Calu3 (cell line): ENCODE data around the gene OR13A1. TPM values are rescaled to one million over a fixed set of nuclear protein-coding genes. Genes with fewer than 3 reads are reported as not detected.

ENCODE experiments used
- BruUV-seq: library from RNA; stranded (reverse); fragments of 400-500 nt; replicated peaks from 2 replicates; lab custom pipeline; 2021; lab: Mats Ljungman, UMichigan
- CTCF ChIA-PET: fragments of 300-600 bp; sonication (Branson Sonifier 250); formaldehyde crosslinking; loops from one replicate; lab custom pipeline; 2022; ENCODE audit warnings: antibody characterized with exemption; lab: Charles Lee
- DNase-seq: peaks from one replicate; pipeline ENCODE4 v3.0.0; 2022
- H3K27ac Mint-ChIP-seq: one replicate; pipeline ENCODE4 v1.8.0; 2022; ENCODE audit warnings: mixed read lengths; ENCODE audit not compliant: unreplicated experiment
- H3K27me3 Mint-ChIP-seq: one replicate; pipeline ENCODE4 v1.8.0; 2022; ENCODE audit warnings: mixed read lengths; ENCODE audit not compliant: unreplicated experiment
- H3K36me3 Mint-ChIP-seq: one replicate; pipeline ENCODE4 v1.8.0; 2022; ENCODE audit warnings: mild to moderate bottlenecking, moderate library complexity, mixed read lengths; ENCODE audit not compliant: insufficient read depth, unreplicated experiment
- H3K4me1 Mint-ChIP-seq: one replicate; pipeline ENCODE4 v1.8.0; 2022; ENCODE audit warnings: mild to moderate bottlenecking, low read depth, mixed read lengths; ENCODE audit not compliant: unreplicated experiment
- H3K4me3 Mint-ChIP-seq: one replicate; pipeline ENCODE4 v1.8.0; 2022; ENCODE audit warnings: mild to moderate bottlenecking, low read depth, moderate library complexity, mixed read lengths; ENCODE audit not compliant: unreplicated experiment
- H3K9me3 Mint-ChIP-seq: one replicate; pipeline ENCODE4 v1.8.0; 2022; ENCODE audit warnings: low read depth, mixed read lengths; ENCODE audit not compliant: unreplicated experiment
- CTCF ChIP-seq: fragments of 200-600 bp; IDR thresholded peaks from one replicate; pipeline ENCODE4 v1.8.0; 2022; ENCODE audit warnings: antibody characterized with exemption; ENCODE audit not compliant: unreplicated experiment
- intact Hi-C: fragments of 100-400 bp; cut with micrococcal nuclease; formaldehyde crosslinking; loops from one replicate; pipeline ENCODE4 v1.10.0; 2022; ENCODE audit not compliant: unreplicated experiment
- total RNA-seq: library from RNA; stranded (reverse); gene quantifications from 2 replicates; pipeline ENCODE4 v1.2.3, GENCODE V29; 2022

The OR13A1 gene
- total RNA-seq, 1 experiment from 2014 or later = not detected

GRCh38 chr10:45253183-45253914, 62.1 kb downstream of the OR13A1 start:
- CTCF ChIA-PET = no interaction called here
- Mint-ChIP-seq H3K36me3 (no peaks in the 10 kb centered on the region), H3K9me3 (no peaks in the 10 kb centered on the region), H3K4me1 (no peaks in the 10 kb centered on the region), H3K27ac (no peak overlapping the region), H3K4me3 (no peak overlapping the region), H3K27me3 (peaks cover 14% of the 10 kb centered on the region)
- no peak for DNase-seq
- no TSS peak for BruUV-seq
- intact Hi-C loops = loop anchor here (5.0 to 10.0 kb wide), 2 partner anchors 124 to 471 kb away; partner anchors contain the start of gene WASHC2C
- no peak for TF ChIP-seq CTCF

Other genes with a start within 250 kb of the OR13A1 start
- gene ALOX5, start 58.6 kb upstream of the OR13A1 start, total RNA-seq = 44.9 and 57.0 TPM in 2 replicates